WTC11 (cell line): ENCODE results near the gene SPECC1L. TPM values are rescaled to one million over a fixed set of nuclear protein-coding genes. Genes with fewer than 3 reads are reported as not detected.

Experiments used
- ATAC-seq: fragments of 200-7000 bp; cut with Tn5 transposase; 2 replicates; pipeline ENCODE4 v1.10.0; 2021; ENCODE audit warnings: mild to moderate bottlenecking, moderate library complexity
- CTCF ChIA-PET: fragments of 300-600 bp; sonication (Branson Sonifier 250); formaldehyde crosslinking; loops from one replicate; lab custom pipeline; 2021; ENCODE audit warnings: antibody characterized with exemption; lab: Charles Lee
- POLR2A ChIA-PET: fragments of 350-600 bp; sonication (Branson Sonifier 250); formaldehyde crosslinking; loops from one replicate; lab custom pipeline; 2021; ENCODE audit warnings: antibody characterized with exemption; lab: Charles Lee
- DNase-seq: peaks from one replicate; pipeline ENCODE4 v3.0.0; 2021; ENCODE audit warnings: low spot score
- H3K27ac Mint-ChIP-seq: 2 replicates; pipeline ENCODE4 v1.8.0; 2021; ENCODE audit warnings: mixed read lengths
- H3K27me3 Mint-ChIP-seq: 2 replicates; pipeline ENCODE4 v1.8.0; 2021; ENCODE audit warnings: low read depth, mild to moderate bottlenecking, moderate library complexity, mixed read lengths
- H3K36me3 Mint-ChIP-seq: 2 replicates; pipeline ENCODE4 v1.8.0; 2021; ENCODE audit warnings: mixed read lengths
- H3K4me1 Mint-ChIP-seq: 2 replicates; pipeline ENCODE4 v1.8.0; 2022; ENCODE audit warnings: mixed read lengths
- H3K4me3 Mint-ChIP-seq: 2 replicates; pipeline ENCODE4 v1.8.0; 2021; ENCODE audit warnings: mild to moderate bottlenecking, moderate library complexity, mixed read lengths
- H3K9me3 Mint-ChIP-seq: 2 replicates; pipeline ENCODE4 v1.8.0; 2021; ENCODE audit warnings: mixed read lengths
- ATF1 ChIP-seq: sonication (generic); formaldehyde crosslinking; IDR thresholded peaks from 2 replicates; pipeline ENCODE4 v1.8.1; 2023; ENCODE audit warnings: mild to moderate bottlenecking, moderate library complexity, missing genetic modification reagents
- ELF4 ChIP-seq: sonication (generic); formaldehyde crosslinking; IDR thresholded peaks from 2 replicates; pipeline ENCODE4 v1.8.1; 2022; ENCODE audit warnings: low read depth, mild to moderate bottlenecking, moderate library complexity, missing genetic modification reagents
- GTF2I ChIP-seq: fragments of 250-450 bp; sonication (Bioruptor Pico); conservative IDR thresholded peaks from 2 replicates; pipeline ENCODE4 v1.4.0; 2021; ENCODE audit warnings: mild to moderate bottlenecking
- NFATC4 ChIP-seq: fragments of 250-450 bp; sonication (Bioruptor Pico); IDR thresholded peaks from 2 replicates; pipeline ENCODE4 v1.9.0; 2021; ENCODE audit warnings: mild to moderate bottlenecking
- NR3C1 ChIP-seq: sonication (generic); formaldehyde crosslinking; conservative IDR thresholded peaks from 2 replicates; pipeline ENCODE4 v1.8.1; 2023; ENCODE audit warnings: low read depth, mild to moderate bottlenecking, missing genetic modification reagents
- PRDM15 ChIP-seq: sonication (generic); formaldehyde crosslinking; IDR thresholded peaks from 2 replicates; pipeline ENCODE4 v1.8.0; 2022; ENCODE audit warnings: missing genetic modification reagents
- PRRX2 ChIP-seq: fragments of 250-450 bp; sonication (Bioruptor Pico); IDR thresholded peaks from 2 replicates; pipeline ENCODE4 v1.8.0; 2021; ENCODE audit warnings: mild to moderate bottlenecking
- RELA ChIP-seq: sonication (generic); formaldehyde crosslinking; IDR thresholded peaks from 2 replicates; pipeline ENCODE4 v1.8.1; 2022; ENCODE audit warnings: missing genetic modification reagents, mild to moderate bottlenecking, borderline replicate concordance
- TCF7 ChIP-seq: sonication (generic); formaldehyde crosslinking; IDR thresholded peaks from 2 replicates; pipeline ENCODE4 v1.8.0; 2022; ENCODE audit warnings: mild to moderate bottlenecking, low read depth, missing genetic modification reagents, moderate library complexity
- ZNF416 ChIP-seq: fragments of 250-450 bp; sonication (Bioruptor Pico); IDR thresholded peaks from 2 replicates; pipeline ENCODE4 v1.9.0; 2021; ENCODE audit warnings: mild to moderate bottlenecking, inconsistent platforms
- ZNF671 ChIP-seq: fragments of 250-450 bp; sonication (Bioruptor Pico); IDR thresholded peaks from 2 replicates; pipeline ENCODE4 v1.8.0; 2021; ENCODE audit warnings: mild to moderate bottlenecking
- total RNA-seq: library from RNA; stranded (reverse); gene quantifications from 3 replicates; pipeline ENCODE4 v1.2.3, GENCODE V29; 2021
- TF ChIP-seq, protein P1 (sequence below): sonication (generic); formaldehyde crosslinking; IDR thresholded peaks from 2 replicates; pipeline ENCODE4 v1.8.1; 2023; ENCODE audit warnings: mild to moderate bottlenecking, moderate library complexity, missing genetic modification reagents
- TF ChIP-seq, protein P2 (sequence below): sonication (generic); formaldehyde crosslinking; IDR thresholded peaks from 2 replicates; pipeline ENCODE4 v1.8.0; 2022; ENCODE audit warnings: mild to moderate bottlenecking, missing genetic modification reagents
- TF ChIP-seq, protein P3 (sequence below): sonication (generic); formaldehyde crosslinking; IDR thresholded peaks from 2 replicates; pipeline ENCODE4 v1.8.1; 2023; ENCODE audit warnings: mild to moderate bottlenecking, missing genetic modification reagents
- TF ChIP-seq, protein P4 (sequence below): sonication (generic); formaldehyde crosslinking; conservative IDR thresholded peaks from 2 replicates; pipeline ENCODE4 v1.8.1; 2022; ENCODE audit warnings: mild to moderate bottlenecking, missing genetic modification reagents
- TF ChIP-seq, protein P5 (sequence below): sonication (generic); formaldehyde crosslinking; IDR thresholded peaks from 2 replicates; pipeline ENCODE4 v1.8.0; 2023; ENCODE audit warnings: missing genetic modification reagents, mild to moderate bottlenecking, borderline replicate concordance

SPECC1L gene
- total RNA-seq, 1 experiment from 2014 or later, result 44.6 TPM

DNA sequence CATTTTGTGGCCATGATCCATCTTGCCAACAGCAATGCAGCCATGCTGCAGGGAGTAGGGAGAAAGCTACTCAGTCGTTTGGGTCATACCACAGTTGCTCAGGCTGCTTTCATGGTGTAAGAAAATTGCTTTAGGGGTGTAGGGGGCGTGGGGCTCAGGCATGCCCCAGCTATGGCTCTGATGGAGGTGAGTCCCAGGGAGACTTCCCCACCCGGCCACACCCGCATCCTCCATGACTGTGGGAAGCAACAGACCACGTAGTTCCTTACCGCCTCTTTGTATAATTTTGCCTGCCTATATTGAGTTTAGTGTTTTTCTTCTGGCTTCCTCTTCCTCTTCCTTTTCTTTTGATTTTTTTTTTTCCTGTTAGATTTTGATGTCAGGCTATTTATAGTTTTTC lies 58.8 kb downstream of the SPECC1L start:
- H3K27me3 Mint-ChIP-seq, result no peaks in the 10 kb centered on the region
- peaks cover 36% of the 10 kb centered on the region for H3K36me3 Mint-ChIP-seq
- H3K9me3 Mint-ChIP-seq, result no peaks in the 10 kb centered on the region
- TF ChIP-seq ZNF671 (CRISPR knock-in tag) (no peak), TCF7 (no peak), RELA (CRISPR knock-in tag) (no peak), ZNF416 (no peak), NFATC4 (CRISPR knock-in tag) (no peak), PRDM15 (CRISPR knock-in tag) (no peak), NR3C1 (CRISPR knock-in tag) (no peak), ELF4 (CRISPR knock-in tag) (no peak)
- TF ChIP-seq, protein P1, sequence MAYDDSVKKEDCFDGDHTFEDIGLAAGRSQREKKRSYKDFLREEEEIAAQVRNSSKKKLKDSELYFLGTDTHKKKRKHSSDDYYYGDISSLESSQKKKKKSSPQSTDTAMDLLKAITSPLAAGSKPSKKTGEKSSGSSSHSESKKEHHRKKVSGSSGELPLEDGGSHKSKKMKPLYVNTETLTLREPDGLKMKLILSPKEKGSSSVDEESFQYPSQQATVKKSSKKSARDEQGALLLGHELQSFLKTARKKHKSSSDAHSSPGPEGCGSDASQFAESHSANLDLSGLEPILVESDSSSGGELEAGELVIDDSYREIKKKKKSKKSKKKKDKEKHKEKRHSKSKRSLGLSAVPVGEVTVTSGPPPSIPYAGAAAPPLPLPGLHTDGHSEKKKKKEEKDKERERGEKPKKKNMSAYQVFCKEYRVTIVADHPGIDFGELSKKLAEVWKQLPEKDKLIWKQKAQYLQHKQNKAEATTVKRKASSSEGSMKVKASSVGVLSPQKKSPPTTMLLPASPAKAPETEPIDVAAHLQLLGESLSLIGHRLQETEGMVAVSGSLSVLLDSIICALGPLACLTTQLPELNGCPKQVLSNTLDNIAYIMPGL (CRISPR knock-in tag), result no peak
- TF ChIP-seq, protein P2, sequence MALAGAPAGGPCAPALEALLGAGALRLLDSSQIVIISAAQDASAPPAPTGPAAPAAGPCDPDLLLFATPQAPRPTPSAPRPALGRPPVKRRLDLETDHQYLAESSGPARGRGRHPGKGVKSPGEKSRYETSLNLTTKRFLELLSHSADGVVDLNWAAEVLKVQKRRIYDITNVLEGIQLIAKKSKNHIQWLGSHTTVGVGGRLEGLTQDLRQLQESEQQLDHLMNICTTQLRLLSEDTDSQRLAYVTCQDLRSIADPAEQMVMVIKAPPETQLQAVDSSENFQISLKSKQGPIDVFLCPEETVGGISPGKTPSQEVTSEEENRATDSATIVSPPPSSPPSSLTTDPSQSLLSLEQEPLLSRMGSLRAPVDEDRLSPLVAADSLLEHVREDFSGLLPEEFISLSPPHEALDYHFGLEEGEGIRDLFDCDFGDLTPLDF (CRISPR knock-in tag), result no peak
- TF ChIP-seq, protein P3, sequence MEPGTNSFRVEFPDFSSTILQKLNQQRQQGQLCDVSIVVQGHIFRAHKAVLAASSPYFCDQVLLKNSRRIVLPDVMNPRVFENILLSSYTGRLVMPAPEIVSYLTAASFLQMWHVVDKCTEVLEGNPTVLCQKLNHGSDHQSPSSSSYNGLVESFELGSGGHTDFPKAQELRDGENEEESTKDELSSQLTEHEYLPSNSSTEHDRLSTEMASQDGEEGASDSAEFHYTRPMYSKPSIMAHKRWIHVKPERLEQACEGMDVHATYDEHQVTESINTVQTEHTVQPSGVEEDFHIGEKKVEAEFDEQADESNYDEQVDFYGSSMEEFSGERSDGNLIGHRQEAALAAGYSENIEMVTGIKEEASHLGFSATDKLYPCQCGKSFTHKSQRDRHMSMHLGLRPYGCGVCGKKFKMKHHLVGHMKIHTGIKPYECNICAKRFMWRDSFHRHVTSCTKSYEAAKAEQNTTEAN (CRISPR knock-in tag), result no peak
- ATAC-seq (no peak), DNase-seq (no peak)
- no peak overlapping the region for H3K4me3 Mint-ChIP-seq
- H3K4me1 Mint-ChIP-seq, result no peaks in the 10 kb centered on the region; the same call in 1 of the 2 replicates
- no peak overlapping the region for H3K27ac Mint-ChIP-seq
- CTCF ChIA-PET, result no interaction called here
- POLR2A ChIA-PET, result no interaction called here

GRCh38 chr22:24330636-24331035 lies 60.0 kb downstream of the SPECC1L start:
- H3K4me1 Mint-ChIP-seq, result no peaks in the 10 kb centered on the region
- no peak overlapping the region for H3K27ac Mint-ChIP-seq
- ATAC-seq (no peak), DNase-seq (no peak)
- H3K4me3 Mint-ChIP-seq, result no peak overlapping the region
- ChIA-PET CTCF (no interaction called here), POLR2A (no interaction called here)
- H3K9me3 Mint-ChIP-seq, result no peaks in the 10 kb centered on the region
- peaks cover 41% of the 10 kb centered on the region for H3K36me3 Mint-ChIP-seq
- H3K27me3 Mint-ChIP-seq, result no peaks in the 10 kb centered on the region
- TF ChIP-seq ATF1 (CRISPR knock-in tag) (no peak), PRRX2 (CRISPR knock-in tag) (no peak), ELF4 (CRISPR knock-in tag) (no peak), GTF2I (CRISPR knock-in tag) (no peak), RELA (CRISPR knock-in tag) (no peak)
- TF ChIP-seq, protein P4, sequence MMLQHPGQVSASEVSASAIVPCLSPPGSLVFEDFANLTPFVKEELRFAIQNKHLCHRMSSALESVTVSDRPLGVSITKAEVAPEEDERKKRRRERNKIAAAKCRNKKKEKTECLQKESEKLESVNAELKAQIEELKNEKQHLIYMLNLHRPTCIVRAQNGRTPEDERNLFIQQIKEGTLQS, result no peak
- TF ChIP-seq, protein P5, sequence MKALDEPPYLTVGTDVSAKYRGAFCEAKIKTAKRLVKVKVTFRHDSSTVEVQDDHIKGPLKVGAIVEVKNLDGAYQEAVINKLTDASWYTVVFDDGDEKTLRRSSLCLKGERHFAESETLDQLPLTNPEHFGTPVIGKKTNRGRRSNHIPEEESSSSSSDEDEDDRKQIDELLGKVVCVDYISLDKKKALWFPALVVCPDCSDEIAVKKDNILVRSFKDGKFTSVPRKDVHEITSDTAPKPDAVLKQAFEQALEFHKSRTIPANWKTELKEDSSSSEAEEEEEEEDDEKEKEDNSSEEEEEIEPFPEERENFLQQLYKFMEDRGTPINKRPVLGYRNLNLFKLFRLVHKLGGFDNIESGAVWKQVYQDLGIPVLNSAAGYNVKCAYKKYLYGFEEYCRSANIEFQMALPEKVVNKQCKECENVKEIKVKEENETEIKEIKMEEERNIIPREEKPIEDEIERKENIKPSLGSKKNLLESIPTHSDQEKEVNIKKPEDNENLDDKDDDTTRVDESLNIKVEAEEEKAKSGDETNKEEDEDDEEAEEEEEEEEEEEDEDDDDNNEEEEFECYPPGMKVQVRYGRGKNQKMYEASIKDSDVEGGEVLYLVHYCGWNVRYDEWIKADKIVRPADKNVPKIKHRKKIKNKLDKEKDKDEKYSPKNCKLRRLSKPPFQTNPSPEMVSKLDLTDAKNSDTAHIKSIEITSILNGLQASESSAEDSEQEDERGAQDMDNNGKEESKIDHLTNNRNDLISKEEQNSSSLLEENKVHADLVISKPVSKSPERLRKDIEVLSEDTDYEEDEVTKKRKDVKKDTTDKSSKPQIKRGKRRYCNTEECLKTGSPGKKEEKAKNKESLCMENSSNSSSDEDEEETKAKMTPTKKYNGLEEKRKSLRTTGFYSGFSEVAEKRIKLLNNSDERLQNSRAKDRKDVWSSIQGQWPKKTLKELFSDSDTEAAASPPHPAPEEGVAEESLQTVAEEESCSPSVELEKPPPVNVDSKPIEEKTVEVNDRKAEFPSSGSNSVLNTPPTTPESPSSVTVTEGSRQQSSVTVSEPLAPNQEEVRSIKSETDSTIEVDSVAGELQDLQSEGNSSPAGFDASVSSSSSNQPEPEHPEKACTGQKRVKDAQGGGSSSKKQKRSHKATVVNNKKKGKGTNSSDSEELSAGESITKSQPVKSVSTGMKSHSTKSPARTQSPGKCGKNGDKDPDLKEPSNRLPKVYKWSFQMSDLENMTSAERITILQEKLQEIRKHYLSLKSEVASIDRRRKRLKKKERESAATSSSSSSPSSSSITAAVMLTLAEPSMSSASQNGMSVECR (CRISPR knock-in tag), result no peak
